ENCODE results near the gene RSPO3. TPM values are rescaled to one million over a fixed set of nuclear protein-coding genes. Genes with fewer than 3 reads are reported as not detected.

The RSPO3 gene
- total RNA-seq, 1 experiment from 2014 or later = not detected

DNA sequence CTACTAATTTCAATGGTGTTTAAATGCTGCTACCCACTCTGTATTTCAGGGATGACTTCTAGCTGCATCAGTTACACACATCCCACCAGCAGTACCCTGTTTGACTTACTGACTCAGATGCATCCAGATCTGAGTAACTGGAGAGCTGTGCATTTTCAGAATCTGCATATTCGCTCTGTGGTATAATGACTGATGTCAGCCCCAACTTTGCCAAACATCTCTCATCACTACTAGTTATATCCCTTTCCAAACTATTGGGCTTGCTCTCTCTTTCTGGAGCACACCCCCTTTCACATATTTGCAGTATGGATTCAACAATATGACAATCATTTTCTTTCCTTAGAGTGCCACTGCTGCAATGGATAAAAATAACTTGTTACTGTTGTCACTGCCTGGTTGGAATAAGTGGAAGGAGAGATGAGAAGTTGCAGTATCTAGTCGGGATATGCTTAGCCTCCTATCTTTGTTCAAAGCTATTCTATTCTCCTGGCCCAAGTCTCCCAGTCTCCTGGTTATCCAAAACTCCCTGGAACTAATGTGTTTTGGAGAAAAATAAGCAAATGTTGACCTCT is 3.3 kb upstream of the RSPO3 start (continued):
- no peak for TF ChIP-seq FOSL1 (IDR thresholded peaks at IDR 0.05; ENCODE audit: low read depth)

- no TSS peak for BruUV-seq (replicated peaks)
- CTCF ChIA-PET = no interaction called here
- Histone ChIP-seq H4K20me1 (ENCODE audit: insufficient read depth) (no peaks in the 10 kb centered on the region), H3K9ac (ENCODE audit: low read length) (no peak overlapping the region), H3K4me2 (ENCODE audit: low read length) (no peak overlapping the region), H3K4me3 (replicated peaks in 1 of 2; ENCODE audit: low read depth in 1 of 2, low read length in 2 of 2) (no peak overlapping the region), H3K27ac (ENCODE audit: low read depth, low read length) (no peak overlapping the region), H3K9me3 (ENCODE audit: control insufficient read depth in 1 of 2, insufficient read depth in 1 of 2, low read depth in 1 of 2, low read length in 2 of 2) (no peaks in the 10 kb centered on the region), H3K9me2 (ENCODE audit: insufficient read depth) (no peaks in the 10 kb centered on the region), H3K27me3 (ENCODE audit: insufficient read depth, low read length) (peaks cover 32% of the 10 kb centered on the region), H3K4me1 (ENCODE audit: control insufficient read depth in 1 of 2, insufficient read depth in 2 of 2, low read length in 2 of 2) (no peaks in the 10 kb centered on the region), H2AFZ (ENCODE audit: low read depth, low read length, poor library complexity, severe bottlenecking) (no peak overlapping the region), H3K79me2 (ENCODE audit: insufficient read depth, low read length) (no peaks in the 10 kb centered on the region), H3K36me3 (ENCODE audit: control insufficient read depth in 1 of 2, insufficient read depth in 2 of 2, low read length in 2 of 2) (no peaks in the 10 kb centered on the region)
- ATAC-seq (no peak), DNase-seq (ENCODE audit: low read depth, low spot score) (no peak)
- intact Hi-C loops (cut with micrococcal nuclease) = no loop called here
- TF ChIP-seq CBX3 (IDR thresholded peaks at IDR 0.05; ENCODE audit: low read depth) (no peak), CEBPB (IDR thresholded peaks at IDR 0.05; ENCODE audit: low read depth) (no peak), EZH2 (IDR thresholded peaks at IDR 0.05) (no peak), EZH2phosphoT487 (IDR thresholded peaks at IDR 0.05; ENCODE audit: borderline replicate concordance) (no peak), EGR1 (IDR thresholded peaks at IDR 0.05; ENCODE audit: low read depth) (no peak), POLR2A (IDR thresholded peaks at IDR 0.05; ENCODE audit: borderline replicate concordance, extremely low read depth, insufficient read depth, insufficient read length) (no peak)
- TF ChIP-seq, protein P1, sequence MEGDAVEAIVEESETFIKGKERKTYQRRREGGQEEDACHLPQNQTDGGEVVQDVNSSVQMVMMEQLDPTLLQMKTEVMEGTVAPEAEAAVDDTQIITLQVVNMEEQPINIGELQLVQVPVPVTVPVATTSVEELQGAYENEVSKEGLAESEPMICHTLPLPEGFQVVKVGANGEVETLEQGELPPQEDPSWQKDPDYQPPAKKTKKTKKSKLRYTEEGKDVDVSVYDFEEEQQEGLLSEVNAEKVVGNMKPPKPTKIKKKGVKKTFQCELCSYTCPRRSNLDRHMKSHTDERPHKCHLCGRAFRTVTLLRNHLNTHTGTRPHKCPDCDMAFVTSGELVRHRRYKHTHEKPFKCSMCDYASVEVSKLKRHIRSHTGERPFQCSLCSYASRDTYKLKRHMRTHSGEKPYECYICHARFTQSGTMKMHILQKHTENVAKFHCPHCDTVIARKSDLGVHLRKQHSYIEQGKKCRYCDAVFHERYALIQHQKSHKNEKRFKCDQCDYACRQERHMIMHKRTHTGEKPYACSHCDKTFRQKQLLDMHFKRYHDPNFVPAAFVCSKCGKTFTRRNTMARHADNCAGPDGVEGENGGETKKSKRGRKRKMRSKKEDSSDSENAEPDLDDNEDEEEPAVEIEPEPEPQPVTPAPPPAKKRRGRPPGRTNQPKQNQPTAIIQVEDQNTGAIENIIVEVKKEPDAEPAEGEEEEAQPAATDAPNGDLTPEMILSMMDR (IDR thresholded peaks at IDR 0.05 in 2 of 3, conservative IDR thresholded peaks at IDR 0.05 in 1 of 3; ENCODE audit: borderline replicate concordance in 1 of 3, insufficient read depth in 1 of 3, low read depth in 2 of 3, low read length in 2 of 3) = no peak
- TF ChIP-seq, protein P2, sequence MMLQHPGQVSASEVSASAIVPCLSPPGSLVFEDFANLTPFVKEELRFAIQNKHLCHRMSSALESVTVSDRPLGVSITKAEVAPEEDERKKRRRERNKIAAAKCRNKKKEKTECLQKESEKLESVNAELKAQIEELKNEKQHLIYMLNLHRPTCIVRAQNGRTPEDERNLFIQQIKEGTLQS (IDR thresholded peaks at IDR 0.05) = no peak
- RAD21 ChIA-PET (ENCODE audit: low non-redundant PET in 1 of 2, low total read pairs in 2 of 2, uncharacterized antibody in 2 of 2, unreplicated experiment in 2 of 2) = no interaction called here
- POLR2A ChIA-PET = no interaction called here
Observed at GRCh38 chr6:127115746-127116145, 2.7 kb upstream of the RSPO3 start.
